Fibroblast of the aortic adventitia (primary cell): ENCODE data around the gene MPO. TPM values are rescaled to one million over a fixed set of nuclear protein-coding genes. Genes with fewer than 3 reads are reported as not detected.

Experiments used
- DNase-seq: peaks from one replicate; pipeline ENCODE4 v3.0.0-alpha.2; 2010; ENCODE audit warnings: low read depth
- H3K4me3 ChIP-seq: 2 replicates; pipeline ENCODE4 v1.5.1; 2011; ENCODE audit warnings: low read depth, mild to moderate bottlenecking, control low read depth, low read length, moderate library complexity
- CTCF ChIP-seq: IDR thresholded peaks from 2 replicates; pipeline ENCODE4 v1.5.1; 2011; ENCODE audit warnings: mild to moderate bottlenecking, low read length, control low read depth, inconsistent platforms; ENCODE audit not compliant: insufficient read depth
- total RNA-seq: library from RNA; depleted of rRNA; stranded (reverse); fragments of >200 nt; gene quantifications from 2 replicates; pipeline ENCODE4 v1.2.3, GENCODE V29; 2012; ENCODE audit warnings: low replicate concordance

MPO gene
- total RNA-seq, 1 donor = 0.09 TPM

DNA sequence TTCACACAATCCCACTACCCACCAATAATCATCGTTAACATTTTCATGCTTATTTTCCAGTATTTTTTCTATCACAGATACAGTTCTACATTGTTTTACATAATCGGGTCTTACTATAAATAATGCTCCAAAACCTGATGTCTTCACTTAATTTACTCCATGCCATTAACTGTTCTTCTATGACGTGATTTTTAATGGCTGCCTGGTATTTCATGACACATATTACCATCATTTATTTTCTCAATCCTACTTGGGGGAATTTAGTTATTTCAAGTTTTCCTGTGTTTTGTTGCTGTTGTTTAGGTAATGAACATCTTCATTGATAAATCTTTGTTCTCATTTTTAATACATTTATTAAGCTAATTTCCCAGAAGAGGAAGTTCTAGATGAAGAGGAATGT, 27.7 kb downstream of the MPO start:
- no peak for TF ChIP-seq CTCF
- H3K4me3 ChIP-seq = no peak overlapping the region
- no peak for DNase-seq

GRCh38 chr17:58252141-58252540, 28.6 kb downstream of the MPO start:
- DNase-seq = no peak
- no peak for TF ChIP-seq CTCF
- H3K4me3 ChIP-seq = no peak overlapping the region

DNA sequence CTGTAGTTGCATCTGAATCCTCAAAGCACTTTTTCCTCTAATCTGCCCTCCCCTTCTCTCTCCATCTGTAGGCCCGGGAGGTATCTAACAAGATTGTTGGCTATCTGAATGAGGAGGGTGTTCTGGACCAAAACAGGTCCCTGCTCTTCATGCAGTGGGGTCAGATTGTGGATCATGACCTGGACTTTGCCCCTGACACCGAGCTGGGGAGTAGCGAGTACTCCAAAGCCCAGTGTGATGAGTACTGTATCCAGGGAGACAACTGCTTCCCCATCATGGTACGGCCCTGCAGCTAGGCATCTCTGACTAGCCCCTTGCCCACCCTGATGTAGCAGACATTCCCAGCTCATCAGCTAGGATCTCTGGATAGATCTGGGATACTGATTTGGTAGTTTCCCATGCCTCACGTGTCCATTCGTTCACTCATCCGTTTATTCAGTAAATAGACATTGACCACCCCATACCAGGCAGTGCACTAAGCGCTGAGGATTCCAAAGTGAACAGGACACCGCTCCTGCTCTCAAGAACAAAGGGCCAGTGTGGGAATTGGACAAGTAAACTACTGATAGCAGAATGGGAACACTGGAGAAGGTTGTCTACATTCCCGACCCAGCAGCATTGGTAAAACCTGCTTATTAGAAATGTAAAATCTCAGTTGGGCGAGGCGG, 30.3 kb downstream of the MPO start:
- no peak overlapping the region for H3K4me3 ChIP-seq
- no peak for DNase-seq
- no peak for TF ChIP-seq CTCF

- peak; percentile 90 for TF ChIP-seq CTCF
- DNase-seq = peak; percentile 51
- peak overlapping the region; percentile 65 for H3K4me3 ChIP-seq
Observed at GRCh38 chr17:58249270-58250133, 31.2 kb downstream of the MPO start.

DNA sequence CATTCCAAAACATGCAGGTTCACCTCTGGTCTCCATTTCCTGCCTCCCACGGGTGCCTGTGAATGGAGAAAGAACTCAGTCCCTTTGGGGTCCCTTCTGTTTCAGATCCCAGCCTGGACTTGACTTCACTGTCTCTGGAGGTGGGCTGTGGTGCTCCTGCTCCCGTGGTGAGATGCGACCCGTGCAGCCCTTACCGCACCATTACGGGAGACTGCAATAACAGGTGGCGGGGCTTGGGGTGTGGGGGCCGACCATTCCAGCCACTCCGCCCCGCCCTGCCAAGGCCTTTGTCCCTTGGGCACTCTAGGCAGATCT, 31.8 kb downstream of the MPO start:
- DNase-seq = no peak
- no peak for TF ChIP-seq CTCF
- no peak overlapping the region for H3K4me3 ChIP-seq

DNA sequence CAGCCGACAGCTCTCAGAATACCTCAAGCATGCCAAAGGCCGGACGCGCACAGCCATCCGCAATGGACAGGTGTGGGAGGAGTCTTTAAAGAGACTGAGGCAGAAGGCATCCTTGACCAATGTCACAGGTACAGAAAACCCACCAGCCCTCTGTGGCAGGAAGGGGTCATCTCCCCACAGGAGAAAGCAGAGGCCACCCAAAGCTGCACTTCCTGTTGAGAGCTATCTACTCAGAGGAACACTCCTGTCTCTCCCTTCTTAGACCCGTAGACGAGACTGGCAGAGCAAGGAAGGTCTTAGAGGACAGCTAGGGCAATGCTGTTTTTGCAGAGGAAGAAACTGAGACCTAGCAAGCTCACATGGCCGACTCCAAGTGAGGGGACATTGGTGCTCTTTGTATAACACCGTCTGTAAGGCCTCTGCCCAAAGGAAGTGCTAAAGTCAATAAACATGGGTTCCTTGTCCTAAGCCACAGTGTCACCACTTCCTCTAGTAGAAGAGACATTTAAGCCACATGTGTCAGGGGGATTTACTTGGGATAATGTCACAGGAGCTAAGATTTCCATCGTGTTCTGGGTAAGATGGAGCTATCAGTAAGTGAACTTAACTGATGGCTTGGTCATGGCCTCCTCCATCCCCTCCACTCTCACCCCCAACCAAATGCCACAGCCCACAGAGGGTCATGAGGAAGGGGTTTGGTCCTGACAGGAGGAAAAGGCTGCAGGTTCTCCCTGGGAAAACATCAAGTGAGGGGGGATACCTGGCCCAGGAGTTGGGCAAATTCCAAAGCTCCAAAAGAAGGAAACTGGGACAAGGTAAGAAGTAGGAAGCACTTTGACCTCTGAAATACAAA, 33.0 kb downstream of the MPO start:
- H3K4me3 ChIP-seq = no peak overlapping the region
- no peak for DNase-seq
- TF ChIP-seq CTCF = no peak
